GM18873 (cell line): ENCODE results near the gene PAFAH2.

Experiments
- ATAC-seq: cut with Tn5 transposase; IDR thresholded peaks from one replicate; pipeline ENCODE4 v1.9.1; 2021; ENCODE audit warnings: mild to moderate bottlenecking, moderate library complexity, moderate number of reproducible peaks; ENCODE audit not compliant: unreplicated experiment, low FRiP score

Gene PAFAH2

DNA sequence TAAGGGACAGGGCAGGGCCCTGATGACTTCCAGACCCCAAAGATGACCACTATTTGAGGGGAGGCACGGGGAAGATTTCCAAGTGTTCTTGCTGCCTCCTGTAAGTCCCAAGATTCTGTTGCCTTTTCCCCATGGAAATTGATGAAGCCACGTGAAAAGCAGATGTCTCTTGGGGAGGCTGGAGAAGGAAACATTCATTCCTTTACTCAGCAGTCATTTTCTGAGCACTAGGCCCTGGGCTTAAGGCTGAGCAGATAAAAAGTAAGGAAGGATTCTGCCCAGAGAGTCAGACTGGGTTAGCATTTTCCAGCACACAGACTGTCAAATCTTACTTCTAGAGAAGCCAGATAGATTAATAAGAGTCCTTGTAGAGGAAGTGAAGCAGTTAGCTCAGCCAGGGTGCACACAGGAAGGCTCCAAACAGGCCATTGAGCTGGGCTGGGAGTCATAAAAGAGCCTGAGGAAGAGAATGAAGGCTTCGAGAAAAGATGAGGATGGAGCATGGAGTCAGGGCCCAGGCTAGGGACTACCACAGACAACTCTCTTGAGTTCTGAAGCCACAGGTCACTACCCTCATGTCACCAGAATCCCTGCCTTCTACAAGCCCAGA, 33.9 kb upstream of the PAFAH2 start:
- no peak for ATAC-seq

GRCh38 chr1:26031196-26031595, 33.3 kb upstream of the PAFAH2 start:
- ATAC-seq: no peak

- no peak for ATAC-seq
Measured at GRCh38 chr1:26029864-26030481, 32.1 kb upstream of the PAFAH2 start.

DNA sequence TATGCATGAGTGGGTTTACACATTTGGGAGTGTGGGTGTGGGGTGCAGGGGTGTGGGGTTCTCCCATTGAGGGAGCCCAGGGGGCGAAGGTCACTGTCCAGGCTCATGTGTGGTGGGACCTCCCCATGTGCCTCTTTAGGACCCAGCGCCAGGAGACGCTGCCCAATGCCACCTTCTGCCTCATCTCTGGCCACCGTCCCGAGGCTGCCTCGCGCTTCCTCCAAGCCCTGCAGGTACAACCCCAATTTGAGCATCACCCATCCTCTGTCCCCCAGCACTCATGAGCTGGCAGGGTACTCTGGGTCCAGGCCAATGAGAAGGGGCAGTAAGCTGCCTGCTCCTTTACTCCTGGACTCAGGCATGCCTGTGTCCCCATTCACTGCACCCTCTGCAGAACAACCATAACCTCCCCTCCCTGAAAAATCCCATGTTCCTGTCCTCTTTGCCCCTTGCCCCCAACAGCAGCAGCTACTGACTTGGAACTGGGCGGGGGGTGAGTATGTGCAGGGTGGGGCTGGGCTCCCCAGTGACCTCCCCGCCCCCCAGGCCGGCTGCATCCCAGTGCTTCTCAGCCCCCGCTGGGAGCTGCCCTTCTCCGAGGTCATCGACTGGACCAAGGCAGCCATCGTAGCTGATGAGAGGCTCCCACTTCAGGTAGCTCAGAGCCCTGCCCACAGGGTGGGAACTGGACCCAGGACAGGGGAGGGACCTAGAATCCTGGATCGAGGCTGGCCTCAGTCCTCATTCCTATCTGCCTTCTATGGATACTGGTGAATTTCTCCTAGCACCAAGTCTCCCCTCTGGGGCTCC, 31.4 kb upstream of the PAFAH2 start:
- ATAC-seq: no peak

- no peak for ATAC-seq
Measured at GRCh38 chr1:26028490-26028980, 30.7 kb upstream of the PAFAH2 start.

DNA sequence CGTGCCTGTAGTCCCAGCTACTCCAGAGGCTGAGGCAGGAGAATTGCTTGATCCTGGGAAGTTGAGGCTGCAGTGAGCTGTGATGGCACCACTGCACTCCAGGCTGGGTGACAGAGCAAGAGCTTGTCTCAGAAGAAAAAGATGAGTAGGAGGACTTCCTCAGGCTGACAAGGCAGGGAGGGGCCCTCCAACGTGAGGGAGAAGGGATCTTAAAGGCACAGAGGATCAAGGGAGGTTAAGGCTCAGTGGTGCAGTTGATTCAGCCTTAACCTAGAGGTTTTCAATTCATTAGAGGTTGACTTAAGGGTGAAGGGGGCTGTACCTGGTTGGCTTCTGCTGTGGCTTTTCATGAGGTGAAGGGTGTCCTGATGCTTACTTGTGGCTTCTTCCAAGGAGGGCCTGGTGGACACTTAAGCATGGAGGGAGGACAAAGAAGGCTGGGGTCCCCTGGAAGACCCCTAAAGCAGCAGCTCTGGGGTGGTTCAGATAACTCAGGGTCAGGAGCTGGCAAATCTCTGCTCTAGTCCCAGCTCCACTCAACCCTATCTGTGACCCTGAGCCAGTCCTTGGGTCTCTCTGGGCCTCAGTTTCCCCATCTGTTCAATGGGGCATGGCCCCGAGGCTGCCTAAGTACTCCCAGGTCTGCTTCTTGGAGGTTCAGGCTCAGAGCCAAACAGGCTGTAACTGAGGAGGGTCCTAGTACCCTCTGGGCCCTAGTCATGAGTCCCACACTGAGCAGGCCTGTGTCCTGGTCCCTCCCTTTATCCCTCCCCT, 30.0 kb upstream of the PAFAH2 start:
- ATAC-seq: no peak

DNA sequence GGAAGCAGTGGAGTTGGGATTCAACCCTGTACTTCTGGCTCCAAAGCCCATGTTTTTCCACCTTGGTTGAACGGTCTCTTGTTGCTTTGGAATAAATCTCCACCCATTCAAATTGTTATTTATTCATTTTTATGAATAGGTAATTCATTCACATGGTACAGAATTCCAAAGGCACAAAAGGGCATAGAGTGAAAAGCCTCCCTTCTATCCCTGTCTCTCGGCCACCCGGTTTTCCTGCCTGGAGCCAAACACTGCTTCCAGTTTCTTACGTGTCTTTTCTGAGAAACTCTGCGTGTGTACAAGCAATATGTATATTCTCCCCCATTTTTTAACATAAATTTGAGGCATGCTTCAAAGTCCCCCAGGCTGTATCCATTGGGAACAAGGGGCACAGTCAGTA, 27.7 kb upstream of the PAFAH2 start:
- no peak for ATAC-seq

GRCh38 chr1:26025060-26025459, 27.2 kb upstream of the PAFAH2 start:
- ATAC-seq: no peak

DNA sequence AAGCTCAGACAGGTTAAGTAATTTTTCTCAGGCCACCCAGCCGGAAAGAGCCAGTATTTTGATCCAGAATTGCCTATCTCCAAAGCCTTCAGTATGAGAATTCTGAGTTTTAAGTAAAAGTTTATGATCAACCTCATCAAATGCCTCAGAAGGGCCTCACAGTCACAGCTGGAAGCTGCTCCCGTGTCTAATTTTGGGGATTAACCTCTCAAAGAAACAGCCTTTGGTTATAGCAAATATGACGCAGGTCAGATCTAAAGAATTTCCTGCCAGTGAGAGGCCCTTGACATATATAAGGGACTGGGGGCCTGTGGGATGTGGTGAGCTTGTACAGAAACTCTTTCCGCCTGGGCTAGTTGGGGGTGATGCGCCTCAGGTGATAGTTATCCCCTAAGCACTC, 26.0 kb upstream of the PAFAH2 start:
- ATAC-seq: no peak

DNA sequence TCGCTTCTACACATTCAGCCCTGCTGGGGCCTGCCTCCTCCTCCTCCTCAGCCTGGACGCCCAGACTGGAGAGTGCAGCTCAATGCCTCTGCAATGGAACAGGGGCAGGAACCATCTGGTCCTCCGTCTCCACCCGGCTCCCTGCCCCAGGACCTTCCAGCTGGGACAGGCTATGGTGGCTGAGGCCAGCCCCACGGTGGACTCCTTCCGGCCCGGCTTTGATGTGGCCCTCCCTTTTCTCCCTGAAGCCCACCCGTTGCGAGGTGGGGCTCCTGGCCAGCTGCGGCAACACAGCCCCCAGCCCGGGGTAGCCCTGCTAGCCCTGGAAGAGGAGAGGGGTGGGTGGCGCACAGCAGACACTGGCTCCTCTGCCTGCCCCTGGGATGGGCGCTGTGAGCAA, 25.1 kb upstream of the PAFAH2 start:
- no peak for ATAC-seq

DNA sequence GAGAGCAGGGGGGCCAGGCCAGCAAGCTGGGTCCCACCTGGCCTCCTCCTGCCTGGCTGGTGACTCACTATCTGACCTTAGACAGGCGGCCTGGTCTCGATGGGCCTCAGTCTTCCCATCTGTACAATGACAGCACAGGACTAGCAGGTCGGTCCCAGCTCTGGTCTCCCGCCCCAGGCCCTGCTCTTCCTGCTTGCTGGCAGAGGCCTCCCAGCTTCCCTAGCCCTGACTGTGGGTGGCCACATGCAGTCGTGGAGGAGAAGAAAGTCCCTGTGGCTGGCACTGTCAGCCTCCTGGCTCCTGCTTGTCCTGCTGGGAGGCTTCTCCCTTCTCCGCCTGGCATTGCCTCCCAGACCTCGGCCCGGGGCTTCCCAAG, 24.5 kb upstream of the PAFAH2 start:
- no peak for ATAC-seq

GRCh38 chr1:26021647-26022403, 24.0 kb upstream of the PAFAH2 start, which contains the start of gene EXTL1:
Gene EXTL1 (plus strand): TSS chr1:26021775. CDS start chr1:26022647, 872 bp downstream.
- no peak for ATAC-seq

DNA sequence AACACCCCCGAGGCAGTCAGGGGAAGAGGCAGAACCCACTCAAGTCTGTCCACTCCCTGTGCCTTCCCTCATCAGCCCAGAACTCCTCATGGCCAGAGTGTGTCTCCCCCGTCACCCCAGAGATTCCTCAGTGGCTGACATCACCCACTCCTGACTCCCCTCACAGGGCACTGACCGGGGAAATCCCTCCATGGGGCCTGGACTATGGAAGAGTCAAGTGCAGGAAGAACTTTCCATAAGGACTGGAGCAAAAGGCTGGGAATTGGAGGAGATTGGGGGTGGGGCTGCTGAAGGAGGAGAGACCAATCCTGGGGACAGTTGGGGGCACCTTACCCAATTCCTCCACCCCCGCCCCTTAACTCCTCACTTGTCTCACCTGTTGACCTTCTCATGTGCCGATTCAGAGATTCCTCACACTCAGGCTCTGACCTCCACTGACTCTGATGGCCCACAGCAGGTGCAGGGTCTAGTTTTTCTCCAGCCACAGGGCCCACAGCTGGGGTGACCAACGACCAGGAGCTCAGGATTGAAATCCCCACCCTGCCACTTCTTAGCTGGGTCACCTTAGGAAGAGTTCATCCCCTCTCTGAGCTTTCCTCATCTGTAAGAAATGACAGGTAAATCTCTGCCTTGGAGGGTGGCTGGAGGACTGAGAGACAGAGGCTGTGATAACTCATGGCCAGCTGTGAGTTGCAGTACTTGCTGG, 23.2 kb upstream of the PAFAH2 start:
- no peak for ATAC-seq

DNA sequence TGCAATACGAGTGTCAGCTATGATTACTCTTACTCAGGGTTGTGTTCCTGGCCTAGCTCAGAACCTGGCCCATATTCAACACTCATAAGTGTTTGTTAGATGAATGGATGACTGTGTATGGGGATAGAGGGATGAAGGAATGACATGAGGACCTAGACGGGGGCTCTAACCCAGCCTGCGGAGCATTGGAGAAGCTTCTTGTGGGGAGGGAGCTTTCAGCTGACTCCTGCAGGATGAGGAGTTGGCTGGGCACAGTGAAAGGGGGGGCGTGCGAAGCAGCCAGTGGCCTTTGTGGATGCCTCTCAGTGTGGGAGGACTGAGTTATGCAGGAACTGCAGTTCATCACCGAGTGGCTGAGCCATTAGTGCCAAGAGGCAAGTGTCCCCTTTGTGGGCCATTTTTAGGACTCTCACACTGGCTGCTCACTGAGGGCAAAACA, 22.5 kb upstream of the PAFAH2 start:
- ATAC-seq: no peak

GRCh38 chr1:26019641-26020315, 21.9 kb upstream of the PAFAH2 start:
- no peak for ATAC-seq

- no peak for ATAC-seq
Measured at GRCh38 chr1:26017606-26018005, 19.7 kb upstream of the PAFAH2 start.

- no peak for ATAC-seq
Measured at GRCh38 chr1:26016953-26017545, 19.2 kb upstream of the PAFAH2 start.

- ATAC-seq: no peak
Measured at GRCh38 chr1:26016258-26016952, 18.5 kb upstream of the PAFAH2 start.
